ENCODE data around the gene NUTM1.

DNA sequence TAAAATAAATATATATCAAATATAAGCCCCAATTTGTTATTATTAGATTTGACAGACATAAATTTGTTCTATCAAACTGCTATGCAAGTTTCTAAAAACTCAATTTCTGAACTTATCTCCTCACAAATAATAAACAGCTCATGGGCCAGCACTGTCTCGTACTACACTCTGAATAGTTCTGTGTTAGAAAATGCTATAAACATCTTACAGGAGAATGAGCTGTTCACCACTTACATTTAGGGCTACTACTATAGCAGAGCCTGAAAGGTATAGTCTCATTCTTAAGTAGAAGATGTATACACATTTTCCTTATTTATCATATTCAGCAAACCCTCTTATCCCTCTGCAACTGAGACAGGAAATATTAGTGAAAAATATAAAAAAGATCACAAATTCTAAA lies 18.2 kb upstream of the NUTM1 start:
- TF ChIP-seq, protein P1, sequence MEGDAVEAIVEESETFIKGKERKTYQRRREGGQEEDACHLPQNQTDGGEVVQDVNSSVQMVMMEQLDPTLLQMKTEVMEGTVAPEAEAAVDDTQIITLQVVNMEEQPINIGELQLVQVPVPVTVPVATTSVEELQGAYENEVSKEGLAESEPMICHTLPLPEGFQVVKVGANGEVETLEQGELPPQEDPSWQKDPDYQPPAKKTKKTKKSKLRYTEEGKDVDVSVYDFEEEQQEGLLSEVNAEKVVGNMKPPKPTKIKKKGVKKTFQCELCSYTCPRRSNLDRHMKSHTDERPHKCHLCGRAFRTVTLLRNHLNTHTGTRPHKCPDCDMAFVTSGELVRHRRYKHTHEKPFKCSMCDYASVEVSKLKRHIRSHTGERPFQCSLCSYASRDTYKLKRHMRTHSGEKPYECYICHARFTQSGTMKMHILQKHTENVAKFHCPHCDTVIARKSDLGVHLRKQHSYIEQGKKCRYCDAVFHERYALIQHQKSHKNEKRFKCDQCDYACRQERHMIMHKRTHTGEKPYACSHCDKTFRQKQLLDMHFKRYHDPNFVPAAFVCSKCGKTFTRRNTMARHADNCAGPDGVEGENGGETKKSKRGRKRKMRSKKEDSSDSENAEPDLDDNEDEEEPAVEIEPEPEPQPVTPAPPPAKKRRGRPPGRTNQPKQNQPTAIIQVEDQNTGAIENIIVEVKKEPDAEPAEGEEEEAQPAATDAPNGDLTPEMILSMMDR (IDR thresholded peaks at IDR 0.05), result no peak
- no peak for TF ChIP-seq POLR2A (IDR thresholded peaks at IDR 0.05)
